ENCODE results near the gene HCFC2. TPM values are rescaled to one million over a fixed set of nuclear protein-coding genes. Genes with fewer than 3 reads are reported as not detected.

HCFC2 gene
- total and polyA plus RNA-seq, 2 of the 8 experiments (the other 6 are each of a cell fraction or from before 2014, with no cell fraction given): 0.62 to 1.8 TPM

GRCh38 chr12:104105461-104105860, 41.1 kb downstream of the HCFC2 start:
- Histone ChIP-seq H3K23me2 (ENCODE audit: low read depth, low read length) (no peaks in the 10 kb centered on the region), H2AFZ (ENCODE audit: low read length) (no peak overlapping the region), H3K27me3 (replicated peaks in 1 of 4; ENCODE audit: control insufficient read depth in 3 of 4, extremely low read depth in 1 of 4, insufficient read depth in 3 of 4, low read length in 3 of 4) (no peaks in the 10 kb centered on the region), H4K20me1 (replicated peaks in 1 of 2; ENCODE audit: control insufficient read depth in 1 of 2, insufficient read depth in 2 of 2, low read length in 2 of 2) (no peaks in the 10 kb centered on the region), H3K79me1 (ENCODE audit: low read depth, low read length) (no peaks in the 10 kb centered on the region), H3K23ac (ENCODE audit: insufficient read length) (no peak overlapping the region), H2AK5ac (ENCODE audit: low read depth, low read length) (no peak overlapping the region), H3K4me3 (ENCODE audit: extremely low read depth in 1 of 4, insufficient read depth in 2 of 4, low read depth in 3 of 4, low read length in 4 of 4) (no peak overlapping the region), H3K56ac (replicated peaks; ENCODE audit: insufficient read length, low read depth, low read length) (no peak overlapping the region), H3K9ac (replicated peaks in 1 of 4; ENCODE audit: extremely low read depth in 1 of 4, low read depth in 3 of 4, low read length in 3 of 4) (no peak overlapping the region), H3K9me3 (ENCODE audit: insufficient read depth in 2 of 2, low read depth in 1 of 2, low read length in 1 of 2) (no peaks in the 10 kb centered on the region), H2BK15ac (ENCODE audit: low read length) (no peak overlapping the region), H3K36me3 (ENCODE audit: control insufficient read depth in 2 of 4, insufficient read depth in 4 of 4, low read length in 3 of 4) (no peaks in the 10 kb centered on the region), H3K79me2 (ENCODE audit: control insufficient read depth in 1 of 2, insufficient read depth in 2 of 2, low read length in 2 of 2) (no peaks in the 10 kb centered on the region), H3K4me1 (replicated peaks in 1 of 4; ENCODE audit: control insufficient read depth in 3 of 4, insufficient read depth in 4 of 4, low read length in 3 of 4) (peaks cover 0 to 4% (median 0%) of the 10 kb centered on the region in 4 experiments; a peak in 2 of 7 replicates), H4K5ac (ENCODE audit: insufficient read length, low read depth, low read length) (no peak overlapping the region), H2BK5ac (ENCODE audit: low read depth, low read length) (no peak overlapping the region), H2BK12ac (ENCODE audit: low read depth, low read length) (no peak overlapping the region), H3K18ac (ENCODE audit: extremely low read depth, low read length) (no peak overlapping the region), H2BK120ac (replicated peaks; ENCODE audit: low read depth, low read length) (no peak overlapping the region), H3K4ac (replicated peaks; ENCODE audit: insufficient read length, low read depth, low read length) (no peak overlapping the region), H2BK20ac (ENCODE audit: low read length) (no peak overlapping the region), H3K4me2 (ENCODE audit: insufficient read depth in 1 of 2, low read depth in 2 of 2, low read length in 2 of 2) (no peak overlapping the region), H3K14ac (ENCODE audit: insufficient read length) (no peak overlapping the region), H3K27ac (ENCODE audit: low read depth, low read length) (no peak overlapping the region), H4K8ac (ENCODE audit: extremely low read depth, insufficient read depth, low read length) (no peak overlapping the region), H4K91ac (replicated peaks; ENCODE audit: insufficient read length, low read length) (no peak overlapping the region)
- ChIA-PET CTCF (ENCODE audit: partially characterized antibody) (interaction anchor here (0.7 to 1.2 kb wide), 5 partner anchors 8 to 221 kb away, joined by 3 to 6 read pairs (median 3); no protein-coding TSS in a partner anchor), POLR2A (ENCODE audit: partially characterized antibody) (no interaction called here)
- FAIRE-seq: no peak
- DNase-seq (ENCODE audit: low read depth in 1 of 2, low spot score in 2 of 2): no peak
- TF ChIP-seq TEAD4 (IDR thresholded peaks at IDR 0.05; ENCODE audit: low read depth, low read length) (no peak), BACH1 (IDR thresholded peaks at IDR 0.05; ENCODE audit: low read length) (no peak), RFX5 (IDR thresholded peaks at IDR 0.05; ENCODE audit: borderline replicate concordance, low read depth, low read length) (no peak), TAF7 (optimal IDR thresholded peaks at IDR 0.05; ENCODE audit: borderline replicate concordance, low read depth, low read length) (no peak)

All from H1 (cell line).